HG03097 (cell line): Measurements from ENCODE around the gene SORCS1.

ENCODE experiments used
- ATAC-seq: cut with Tn5 transposase; IDR thresholded peaks from one replicate; pipeline ENCODE4 v1.9.1; 2021; ENCODE audit not compliant: unreplicated experiment, low FRiP score

The SORCS1 gene

DNA sequence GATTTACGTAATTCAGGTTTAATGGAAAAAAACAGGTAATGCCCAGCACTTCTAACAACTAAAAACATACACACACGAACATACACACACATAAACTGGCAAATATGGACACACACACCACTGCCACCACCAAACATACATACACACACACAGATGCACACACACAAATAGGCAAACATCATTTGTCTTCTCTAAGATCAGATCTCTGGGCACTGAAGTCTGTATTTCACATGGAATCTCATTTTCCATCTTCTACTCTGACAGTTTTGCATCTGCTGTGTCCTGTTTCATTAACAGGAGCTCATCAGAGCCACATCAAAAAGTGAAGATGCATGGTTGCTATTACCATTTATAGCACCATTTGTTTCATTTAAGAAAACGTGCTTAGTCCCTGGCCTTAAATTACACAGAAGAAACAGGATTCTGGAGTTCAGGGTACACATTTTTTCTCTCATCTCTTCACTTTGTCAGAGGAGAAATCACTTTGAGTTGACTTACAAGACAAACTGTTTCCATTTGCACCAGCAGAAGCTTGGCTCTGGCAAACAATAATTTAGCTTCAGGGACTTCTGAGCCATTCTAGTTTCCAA, 165.3 kb downstream of the SORCS1 start:
- ATAC-seq: no peak

GRCh38 chr10:106997721-106998120, 166.8 kb downstream of the SORCS1 start:
- no peak for ATAC-seq

GRCh38 chr10:106996510-106996909, 168.0 kb downstream of the SORCS1 start:
- ATAC-seq: no peak

DNA sequence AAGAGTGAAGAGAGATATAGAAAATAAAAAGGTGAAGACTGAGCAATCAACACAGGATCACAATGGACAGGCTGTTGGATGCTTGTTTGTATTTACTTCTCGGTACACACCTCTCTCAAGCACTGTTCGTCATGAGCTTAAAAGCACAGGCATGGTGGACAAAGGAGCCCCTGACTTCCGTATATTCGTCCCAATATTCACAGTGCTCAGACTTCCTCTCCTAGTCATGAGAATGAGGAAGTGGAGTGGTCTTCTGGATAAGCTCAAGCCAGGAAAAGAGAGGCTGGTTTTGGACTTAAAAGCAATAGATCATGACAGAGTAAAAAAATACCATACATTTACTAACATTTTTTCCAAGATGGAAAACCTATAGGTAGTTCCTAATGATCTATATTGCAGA, 172.5 kb downstream of the SORCS1 start:
- ATAC-seq: no peak

- no peak for ATAC-seq
These were observed 173.4 kb downstream of the SORCS1 start for GRCh38 chr10:106991091-106991490.

GRCh38 chr10:106987362-106987761, 177.1 kb downstream of the SORCS1 start:
- ATAC-seq: no peak

GRCh38 chr10:106982268-106982667, 182.2 kb downstream of the SORCS1 start:
- no peak for ATAC-seq

DNA sequence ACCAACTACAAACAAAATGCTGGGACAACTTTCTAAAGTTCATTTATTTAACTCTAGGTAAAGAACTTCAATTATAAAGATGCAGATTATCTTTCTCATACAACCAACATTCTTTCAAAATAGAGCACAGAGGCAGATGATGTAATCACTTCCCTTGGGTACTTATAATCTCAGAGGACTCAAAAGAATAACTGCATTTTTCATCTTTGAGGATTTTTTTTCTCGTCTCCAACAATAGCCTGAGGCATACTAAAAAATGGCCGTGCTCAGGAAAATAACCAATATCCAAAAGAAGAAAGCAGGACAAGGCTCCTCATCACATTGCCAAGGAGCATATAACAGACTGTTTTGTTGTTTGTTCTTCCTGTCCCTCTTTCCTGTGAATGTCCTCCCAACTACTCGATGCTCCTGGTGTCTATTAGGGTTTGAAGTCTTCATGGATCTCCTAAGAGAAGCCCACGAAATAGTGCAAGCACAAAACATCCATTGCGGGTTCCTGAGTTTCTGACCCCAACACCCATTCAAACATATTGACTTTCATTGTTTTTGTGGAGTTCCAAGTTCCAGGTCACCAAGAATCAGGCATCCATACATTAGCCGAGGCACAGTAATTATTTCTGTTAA, 182.9 kb downstream of the SORCS1 start:
- ATAC-seq: no peak

GRCh38 chr10:106980495-106981451, 183.7 kb downstream of the SORCS1 start:
- ATAC-seq: peak; percentile 88

- ATAC-seq: no peak
These were observed 185.8 kb downstream of the SORCS1 start for GRCh38 chr10:106978756-106979155.

DNA sequence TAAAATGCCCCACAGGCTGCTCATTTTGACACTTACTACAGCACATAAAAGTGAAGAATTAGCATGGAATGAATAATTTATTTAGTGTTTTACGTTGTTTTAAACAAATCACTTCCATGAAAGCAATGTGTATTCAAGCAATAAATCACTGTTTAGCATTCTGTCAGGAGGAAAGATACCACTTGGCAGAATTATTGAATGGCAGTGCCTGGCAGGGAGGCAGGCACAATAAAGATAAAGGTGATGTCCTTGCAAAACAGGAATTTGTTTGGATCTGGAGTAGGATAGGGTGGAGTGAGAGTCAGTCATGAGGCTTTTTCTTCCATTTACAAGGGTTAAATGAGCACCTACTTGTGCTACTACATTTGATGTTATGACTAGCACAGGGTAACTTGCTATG, 190.8 kb downstream of the SORCS1 start:
- ATAC-seq: no peak

DNA sequence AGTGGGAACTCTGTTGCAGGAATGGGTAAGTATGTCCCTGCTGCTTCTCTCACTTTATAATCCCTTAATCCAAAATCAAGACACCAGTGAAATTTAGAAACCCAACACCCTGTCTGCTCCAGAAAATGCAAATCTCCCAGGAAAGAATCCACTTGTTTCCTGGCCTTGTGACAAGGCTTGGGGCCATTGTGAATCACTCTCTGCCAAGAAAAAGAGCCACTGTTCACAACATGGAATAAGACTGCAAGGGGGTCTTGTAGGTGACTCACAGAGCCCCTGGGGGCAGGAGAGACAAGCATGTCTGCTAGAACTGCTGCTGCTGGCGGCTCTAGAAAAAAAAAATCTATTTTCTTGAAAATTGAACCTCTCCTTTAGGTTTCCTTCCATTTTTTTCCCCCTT, 191.2 kb downstream of the SORCS1 start:
- ATAC-seq: no peak

DNA sequence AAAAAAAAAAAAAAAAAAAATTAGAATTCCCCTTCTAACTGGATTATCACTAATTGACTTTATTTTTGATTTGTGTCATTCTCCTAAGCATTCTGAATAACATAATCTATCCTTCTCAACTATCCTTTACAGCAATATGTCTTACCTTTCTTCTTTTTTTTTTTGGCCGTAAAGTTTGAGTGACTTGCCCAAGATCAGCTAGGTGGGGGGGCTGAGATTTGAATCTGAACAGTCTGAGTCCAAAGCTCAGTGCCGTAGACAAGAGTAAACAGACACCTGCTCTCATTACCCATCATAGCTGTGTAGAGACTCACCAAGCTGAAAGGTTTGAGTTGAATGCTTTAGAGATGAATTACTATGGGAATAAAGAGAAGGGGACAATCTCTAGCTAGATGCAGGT, 192.1 kb downstream of the SORCS1 start:
- no peak for ATAC-seq

- ATAC-seq: no peak
These were observed 193.1 kb downstream of the SORCS1 start for GRCh38 chr10:106971411-106971831.

- no peak for ATAC-seq
These were observed 197.1 kb downstream of the SORCS1 start for GRCh38 chr10:106967452-106967851.

DNA sequence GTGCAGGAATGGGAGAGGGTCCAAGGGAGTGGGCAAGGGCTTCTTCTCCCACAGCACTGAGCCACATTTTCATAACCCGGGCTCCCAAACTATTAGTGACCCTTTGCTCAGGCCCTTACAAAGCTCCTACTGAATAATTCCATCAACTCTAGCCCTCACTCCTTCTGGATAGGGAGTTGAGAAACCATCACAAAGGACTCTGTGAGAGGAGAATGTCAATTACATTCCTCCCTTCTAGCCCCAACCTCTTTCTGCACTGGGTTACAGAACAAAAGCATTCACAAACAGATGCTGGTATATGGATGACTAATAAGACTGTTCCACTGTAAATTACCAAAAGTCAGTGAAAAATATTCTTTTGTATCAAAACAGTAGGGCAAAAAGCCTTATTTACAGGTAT, 203.7 kb downstream of the SORCS1 start:
- no peak for ATAC-seq

GRCh38 chr10:106959521-106959920, 205.0 kb downstream of the SORCS1 start:
- ATAC-seq: no peak

GRCh38 chr10:106958589-106959361, 205.7 kb downstream of the SORCS1 start:
- no peak for ATAC-seq

GRCh38 chr10:106957823-106958588, 206.5 kb downstream of the SORCS1 start:
- ATAC-seq: no peak
